Activated B cell treated with CpG ODN at 0.5 μM for 24 hours (primary cell): ENCODE measurements around the gene NR3C2. TPM values are rescaled to one million over a fixed set of nuclear protein-coding genes. Genes with fewer than 3 reads are reported as not detected.

ENCODE experiments used
- ATAC-seq: fragments of 200-7000 bp; cut with Tn5 transposase; one replicate; pipeline ENCODE4 v1.10.0; 2021; ENCODE audit warnings: low read depth, mild to moderate bottlenecking, moderate library complexity
- CTCF ChIA-PET: fragments of 350-600 bp; sonication (Branson Sonifier 250); formaldehyde crosslinking; loops from one replicate; lab custom pipeline; 2021; ENCODE audit warnings: antibody characterized with exemption; lab: Charles Lee
- POLR2A ChIA-PET: fragments of 350-600 bp; sonication (Branson Sonifier 250); formaldehyde crosslinking; loops from one replicate; lab custom pipeline; 2021; ENCODE audit warnings: antibody characterized with exemption; lab: Charles Lee
- DNase-seq: peaks from one replicate; pipeline ENCODE4 v3.0.0; 2022
- H3K27ac Mint-ChIP-seq: one replicate; pipeline ENCODE4 v1.8.0; 2020; ENCODE audit warnings: mixed read lengths
- H3K27me3 Mint-ChIP-seq: one replicate; pipeline ENCODE4 v1.8.0; 2021; ENCODE audit warnings: mixed read lengths
- H3K36me3 Mint-ChIP-seq: one replicate; pipeline ENCODE4 v1.8.0; 2021; ENCODE audit warnings: low read depth, mixed read lengths
- H3K4me1 Mint-ChIP-seq: one replicate; pipeline ENCODE4 v1.8.0; 2021; ENCODE audit warnings: mixed read lengths
- H3K4me3 Mint-ChIP-seq: one replicate; pipeline ENCODE4 v1.8.0; 2020; ENCODE audit warnings: mild to moderate bottlenecking, mixed read lengths
- H3K9me3 Mint-ChIP-seq: one replicate; pipeline ENCODE4 v1.8.0; 2020; ENCODE audit warnings: mixed read lengths
- intact Hi-C: fragments of 100-400 bp; cut with micrococcal nuclease; formaldehyde crosslinking; loops from one replicate; pipeline ENCODE4 v1.15.1; 2024
- total RNA-seq: library from RNA; stranded (reverse); gene quantifications from 2 replicates; pipeline ENCODE4 v1.2.3, GENCODE V29; 2022
- TF ChIP-seq, protein P1 (sequence below): fragments of 200-600 bp; IDR thresholded peaks from one replicate; pipeline ENCODE4 v1.8.0; 2022; ENCODE audit warnings: antibody characterized with exemption, mild to moderate bottlenecking

The NR3C2 gene
- total RNA-seq, 1 donor from 2014 or later: 4.5 TPM

DNA sequence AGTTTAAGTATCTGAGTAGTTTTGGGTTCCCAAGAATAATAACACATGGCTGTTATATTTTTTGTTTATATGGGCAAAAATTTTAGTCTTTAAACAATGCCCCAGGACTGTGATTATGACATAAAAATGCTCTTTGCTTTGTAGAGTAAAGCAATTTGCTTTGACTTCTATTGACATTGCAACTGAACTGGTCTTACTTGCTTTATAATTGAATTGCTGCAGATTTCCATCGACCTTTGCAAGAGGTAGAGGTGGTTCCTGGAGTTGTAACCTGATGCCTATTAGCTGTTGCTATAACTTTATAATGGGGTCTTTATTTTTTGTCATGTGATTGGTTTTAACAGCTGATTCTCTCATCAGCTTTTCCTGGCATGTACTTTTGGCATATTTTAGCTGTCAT is 407.4 kb downstream of the NR3C2 start:
- no peak for ATAC-seq
- H3K4me3 Mint-ChIP-seq: no peak overlapping the region
- intact Hi-C loops: no loop called here
- H3K4me1 Mint-ChIP-seq: no peaks in the 10 kb centered on the region
- TF ChIP-seq, protein P1, sequence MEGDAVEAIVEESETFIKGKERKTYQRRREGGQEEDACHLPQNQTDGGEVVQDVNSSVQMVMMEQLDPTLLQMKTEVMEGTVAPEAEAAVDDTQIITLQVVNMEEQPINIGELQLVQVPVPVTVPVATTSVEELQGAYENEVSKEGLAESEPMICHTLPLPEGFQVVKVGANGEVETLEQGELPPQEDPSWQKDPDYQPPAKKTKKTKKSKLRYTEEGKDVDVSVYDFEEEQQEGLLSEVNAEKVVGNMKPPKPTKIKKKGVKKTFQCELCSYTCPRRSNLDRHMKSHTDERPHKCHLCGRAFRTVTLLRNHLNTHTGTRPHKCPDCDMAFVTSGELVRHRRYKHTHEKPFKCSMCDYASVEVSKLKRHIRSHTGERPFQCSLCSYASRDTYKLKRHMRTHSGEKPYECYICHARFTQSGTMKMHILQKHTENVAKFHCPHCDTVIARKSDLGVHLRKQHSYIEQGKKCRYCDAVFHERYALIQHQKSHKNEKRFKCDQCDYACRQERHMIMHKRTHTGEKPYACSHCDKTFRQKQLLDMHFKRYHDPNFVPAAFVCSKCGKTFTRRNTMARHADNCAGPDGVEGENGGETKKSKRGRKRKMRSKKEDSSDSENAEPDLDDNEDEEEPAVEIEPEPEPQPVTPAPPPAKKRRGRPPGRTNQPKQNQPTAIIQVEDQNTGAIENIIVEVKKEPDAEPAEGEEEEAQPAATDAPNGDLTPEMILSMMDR: no peak
- ChIA-PET POLR2A (no interaction called here), CTCF (no interaction called here)
- no peaks in the 10 kb centered on the region for H3K9me3 Mint-ChIP-seq
- no peak overlapping the region for H3K27ac Mint-ChIP-seq
- H3K36me3 Mint-ChIP-seq: no peaks in the 10 kb centered on the region
- no peak for DNase-seq
- peaks cover 2% of the 10 kb centered on the region for H3K27me3 Mint-ChIP-seq

DNA sequence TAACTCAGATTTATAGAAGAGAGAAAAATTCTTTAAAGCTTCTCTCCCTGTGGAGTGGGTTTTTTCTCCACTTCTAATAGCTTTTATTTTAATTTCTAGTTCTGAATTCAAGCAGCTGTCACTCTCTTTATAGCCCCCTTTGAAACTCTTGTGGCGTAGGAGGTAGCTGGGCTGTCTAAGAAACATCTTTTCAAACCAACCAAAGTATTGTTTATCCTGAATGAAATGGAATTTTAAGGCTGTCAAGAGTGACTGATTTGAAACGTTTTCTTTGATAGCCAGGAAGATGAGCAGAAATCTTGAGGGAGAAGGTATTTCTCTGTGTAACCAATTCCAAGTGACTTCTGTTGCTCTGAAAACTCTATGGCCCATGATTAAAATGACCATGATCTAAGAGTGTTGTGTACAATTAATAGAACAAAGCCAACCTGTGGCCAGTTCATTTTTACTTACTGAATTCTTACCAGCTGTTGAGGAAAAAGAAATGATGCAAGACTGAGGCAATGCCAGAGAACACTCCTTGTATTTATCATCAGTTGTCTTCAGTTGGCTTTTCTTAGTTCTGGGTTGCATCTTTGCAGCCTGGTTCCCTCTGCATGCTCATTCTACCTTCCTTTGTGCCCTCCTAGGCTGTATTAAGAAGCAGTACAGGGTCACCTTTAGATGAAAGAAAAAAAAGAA is 411.9 kb downstream of the NR3C2 start:
- POLR2A ChIA-PET: no interaction called here
- CTCF ChIA-PET: no interaction called here
- TF ChIP-seq, protein P1: no peak
- ATAC-seq (no peak), DNase-seq (no peak)
- H3K27ac Mint-ChIP-seq: no peak overlapping the region
- no peaks in the 10 kb centered on the region for H3K36me3 Mint-ChIP-seq
- no peak overlapping the region for H3K4me3 Mint-ChIP-seq
- intact Hi-C loops: no loop called here
- H3K9me3 Mint-ChIP-seq: peaks cover 11% of the 10 kb centered on the region
- peaks cover 2% of the 10 kb centered on the region for H3K27me3 Mint-ChIP-seq
- H3K4me1 Mint-ChIP-seq: no peaks in the 10 kb centered on the region

DNA sequence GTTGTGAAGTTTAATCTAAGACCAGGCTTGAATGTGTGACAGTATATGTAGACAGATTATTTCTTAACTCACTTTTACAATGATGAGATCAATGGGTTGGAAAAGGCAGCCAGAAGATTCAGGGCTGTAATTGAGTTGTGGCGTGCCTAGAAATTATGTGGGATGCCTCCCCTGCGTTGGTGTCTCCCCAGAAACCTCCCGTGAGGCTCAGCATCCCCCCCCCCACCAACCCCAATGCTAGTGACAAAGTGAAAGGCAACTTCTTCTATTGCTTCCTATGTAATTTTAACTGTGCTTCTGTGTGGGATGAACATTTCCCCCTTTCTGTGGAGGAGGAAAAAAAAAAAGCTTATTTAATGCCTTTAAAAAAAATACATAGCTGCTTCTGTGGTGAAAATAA is 412.4 kb downstream of the NR3C2 start:
- POLR2A ChIA-PET: no interaction called here
- ATAC-seq: no peak

More for the DNA sequence above, 412.4 kb downstream of the NR3C2 start:
- no peaks in the 10 kb centered on the region for H3K4me1 Mint-ChIP-seq
- no peak overlapping the region for H3K4me3 Mint-ChIP-seq
- H3K9me3 Mint-ChIP-seq: peaks cover 11% of the 10 kb centered on the region
- TF ChIP-seq, protein P1: no peak
- DNase-seq: no peak
- CTCF ChIA-PET: no interaction called here
- no peaks in the 10 kb centered on the region for H3K27me3 Mint-ChIP-seq
- H3K27ac Mint-ChIP-seq: no peak overlapping the region
- intact Hi-C loops: no loop called here
- H3K36me3 Mint-ChIP-seq: no peaks in the 10 kb centered on the region
